Prostate gland (tissue), 2 donors: ENCODE results near the gene PLEKHG2. TPM values are rescaled to one million over a fixed set of nuclear protein-coding genes. Genes with fewer than 3 reads are reported as not detected.
A peak's percentile ranks its signal among the peaks of the same experiment; 100 is the strongest.

ENCODE experiments used
- DNase-seq: peaks from one replicate; pipeline ENCODE4 v3.0.0-alpha.2; 2019; ENCODE audit warnings: low spot score
- H3K27ac ChIP-seq, 2 donors: fragments of 200-600 bp; sonication (generic); 2 replicates each; pipeline ENCODE4 v1.5.1; 2017 to 2019
- H3K27me3 ChIP-seq: fragments of 200-600 bp; sonication (generic); replicated peaks from 2 replicates; pipeline ENCODE4 v1.5.1; 2019; ENCODE audit not compliant: insufficient read depth
- H3K36me3 ChIP-seq, 2 donors: fragments of 200-600 bp; sonication (generic); 1 replicate in 1 of 2; 2 replicates in 1 of 2; pipeline versions ENCODE4 v1.5.1 to v1.8.1; 2017 to 2019
- H3K4me1 ChIP-seq: fragments of 200-600 bp; sonication (generic); replicated peaks from 2 replicates; pipeline ENCODE4 v1.5.1; 2019
- H3K4me3 ChIP-seq, 2 donors: fragments of 200-600 bp; sonication (generic); 2 replicates each; pipeline ENCODE4 v1.5.1; 2017 to 2019
- H3K9me3 ChIP-seq: fragments of 200-600 bp; sonication (generic); 2 replicates; pipeline ENCODE4 v1.5.1; 2017
- CTCF ChIP-seq, 4 experiments: fragments of 200-600 bp in 2 of 4; fragments of 450-650 bp in 2 of 4; sonication (generic) in 2 of 4; IDR thresholded peaks; 1 replicate in 3 of 4; 2 replicates in 1 of 4; pipeline ENCODE4 v1.5.1; 2016 to 2019; ENCODE audit warnings: antibody characterized with exemption in 4 of 4, mild to moderate bottlenecking in 2 of 4, moderate library complexity in 2 of 4
- POLR2A ChIP-seq: fragments of 450-650 bp; IDR thresholded peaks from one replicate; pipeline ENCODE4 v1.6.1; 2016; ENCODE audit warnings: antibody characterized with exemption, mild to moderate bottlenecking
- POLR2AphosphoS5 ChIP-seq: sonication (generic); formaldehyde crosslinking; IDR thresholded peaks from one replicate; pipeline ENCODE4 v1.6.1; 2017; ENCODE audit warnings: antibody characterized with exemption
- WGBS: methylation state at CpG from one replicate; pipeline ENCODE4 v1.1.5; 2018; 5-methylcytosine and 5-hydroxymethylcytosine counted together
- intact Hi-C: fragments of 100-400 bp; cut with DNase I; formaldehyde crosslinking; loops from one replicate; pipeline ENCODE4 v1.14.2; 2022
- total RNA-seq, 2 donors: library from RNA; depleted of rRNA; stranded (reverse); fragments of >200 nt; gene quantifications; one replicate each; pipeline ENCODE4 v1.1.0, GENCODE V29; 2016

Gene PLEKHG2
- total RNA-seq, 2 donors from 2014 or later = 14.4 to 21.1 TPM

GRCh38 chr19:39369200-39369599, 43.3 kb upstream of the PLEKHG2 start:
- Histone ChIP-seq H3K4me3 (no peak overlapping the region), H3K9me3 (no peaks in the 10 kb centered on the region), H3K27ac (no peak overlapping the region), H3K4me1 (peaks cover 10% of the 10 kb centered on the region), H3K36me3 (peaks cover 8 to 18% of the 10 kb centered on the region in 2 donors), H3K27me3 (no peaks in the 10 kb centered on the region)
- TF ChIP-seq POLR2AphosphoS5 = no peak
- no peak for TF ChIP-seq CTCF (IDR thresholded peaks at IDR 0.05)
- TF ChIP-seq POLR2A = no peak
- WGBS = 81% methylated on average over 2 of the region's 2 CpGs
- no peak for DNase-seq
- intact Hi-C loops = no loop called here

- Histone ChIP-seq H3K36me3 (peaks cover 10 to 18% of the 10 kb centered on the region in 2 donors), H3K9me3 (no peaks in the 10 kb centered on the region), H3K4me3 (no peak overlapping the region), H3K4me1 (peaks cover 10% of the 10 kb centered on the region), H3K27me3 (no peaks in the 10 kb centered on the region), H3K27ac (no peak overlapping the region)
- DNase-seq = no peak
- 79% methylated on average over 5 of the region's 5 CpGs for WGBS
- intact Hi-C loops = no loop called here
- no peak for TF ChIP-seq POLR2A
- no peak for TF ChIP-seq POLR2AphosphoS5
- TF ChIP-seq CTCF (IDR thresholded peaks at IDR 0.05) = no peak
Measured at GRCh38 chr19:39370735-39371134, 41.7 kb upstream of the PLEKHG2 start.

- H3K36me3 ChIP-seq = peaks cover 15 to 26% of the 10 kb centered on the region in 2 donors
- TF ChIP-seq POLR2AphosphoS5 (peak; percentile 74), CTCF (IDR thresholded peaks at IDR 0.05) (no peak)
- intact Hi-C loops = no loop called here
- H3K27me3 ChIP-seq = no peaks in the 10 kb centered on the region
- peaks cover 10% of the 10 kb centered on the region for H3K4me1 ChIP-seq
- 37% methylated on average over 8 of the region's 8 CpGs for WGBS
- H3K9me3 ChIP-seq = no peaks in the 10 kb centered on the region
- peak overlapping the region; percentile 80 to 84 for H3K27ac ChIP-seq
- no peak overlapping the region for H3K4me3 ChIP-seq
- peak; percentile 70 for DNase-seq
Measured at GRCh38 chr19:39372047-39372802, 40.2 kb upstream of the PLEKHG2 start.

GRCh38 chr19:39372941-39373340, 39.5 kb upstream of the PLEKHG2 start:
- TF ChIP-seq POLR2AphosphoS5 = no peak
- TF ChIP-seq CTCF (IDR thresholded peaks at IDR 0.05) = no peak
- TF ChIP-seq POLR2A = no peak
- H3K4me3 ChIP-seq = no peak overlapping the region
- H3K27me3 ChIP-seq = no peaks in the 10 kb centered on the region
- DNase-seq = no peak
- H3K27ac ChIP-seq = peak overlapping the region; percentile 80 to 84
- H3K4me1 ChIP-seq = peaks cover 10% of the 10 kb centered on the region
- 58% methylated on average over 2 of the region's 2 CpGs for WGBS
- intact Hi-C loops = no loop called here
- no peaks in the 10 kb centered on the region for H3K9me3 ChIP-seq
- H3K36me3 ChIP-seq = peaks cover 22 to 33% of the 10 kb centered on the region in 2 donors

GRCh38 chr19:39375929-39376328, 36.5 kb upstream of the PLEKHG2 start:
- Histone ChIP-seq H3K27me3 (no peaks in the 10 kb centered on the region), H3K9me3 (no peaks in the 10 kb centered on the region), H3K4me1 (peaks cover 10% of the 10 kb centered on the region), H3K36me3 (peaks cover 28 to 43% of the 10 kb centered on the region in 2 donors), H3K4me3 (no peak overlapping the region), H3K27ac (no peak overlapping the region)
- TF ChIP-seq POLR2AphosphoS5 (no peak), CTCF (IDR thresholded peaks at IDR 0.05) (no peak), POLR2A (no peak)
- DNase-seq = no peak
- intact Hi-C loops = no loop called here
